HepG2 (cell line): ENCODE measurements around the gene BID.

Experiments used
- ATAD3A ChIP-seq: sonication (generic); formaldehyde crosslinking; IDR thresholded peaks from 2 replicates; pipeline ENCODE4 v1.4.0; 2020; ENCODE audit warnings: missing genetic modification reagents
- MXI1 ChIP-seq: IDR thresholded peaks from 3 replicates; pipeline ENCODE4 v1.6.1; 2012; ENCODE audit warnings: low read depth, low read length, inconsistent platforms, borderline replicate concordance
- POLR2AphosphoS5 ChIP-seq: IDR thresholded peaks from 2 replicates; pipeline ENCODE4 v1.6.1; 2012; ENCODE audit warnings: low read depth, low read length

GRCh38 chr22:17699696-17700340, 74.5 kb downstream of the BID start:
- TF ChIP-seq POLR2AphosphoS5 (no peak), MXI1 (no peak), ATAD3A (CRISPR knock-in tag) (no peak)
